Measurements from ENCODE around the gene DLEC1. TPM values are rescaled to one million over a fixed set of nuclear protein-coding genes. Genes with fewer than 3 reads are reported as not detected.
"Not testable (repeated sequence)": the region's sequence is repeated elsewhere in the genome, so short reads cannot be mapped to it uniquely, and the experiment has no call there.

The DLEC1 gene
- total and polyA plus RNA-seq, 2 donors (not counting 1 experiment from before 2014, with no cell fraction given): 0.52 to 2.1 TPM

DNA sequence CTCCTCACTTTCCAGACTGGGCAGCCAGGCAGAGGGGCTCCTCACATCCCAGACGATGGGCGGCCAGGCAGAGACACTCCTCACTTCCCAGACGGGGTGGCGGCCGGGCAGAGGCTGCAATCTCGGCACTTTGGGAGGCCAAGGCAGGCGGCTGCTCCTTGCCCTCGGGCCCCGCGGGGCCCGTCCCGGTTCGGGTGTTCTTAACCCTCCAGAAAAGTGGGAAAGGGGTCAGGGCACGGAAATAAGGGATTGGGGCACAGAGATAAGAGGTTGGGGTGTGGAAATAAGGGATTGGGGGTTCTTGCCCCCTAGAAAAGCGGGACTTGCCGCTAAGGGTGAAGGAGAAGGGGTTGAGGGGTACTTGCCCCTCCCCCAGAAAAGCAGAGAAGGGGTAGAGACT, 43.3 kb downstream of the DLEC1 start:
- POLR2A ChIA-PET; intact Hi-C loops (cut with micrococcal nuclease): not testable (repeated sequence)

GRCh38 chr3:38083254-38083653, 44.2 kb downstream of the DLEC1 start:
- H3K27ac Mint-ChIP-seq; H3K9ac ChIP-seq (ENCODE audit: low read length); POLR2A ChIA-PET: not testable (repeated sequence)

More for the DNA sequence above, 43.3 kb downstream of the DLEC1 start:
- CTCF ChIA-PET; H3K27ac Mint-ChIP-seq; H3K4me1 ChIP-seq (ENCODE audit: control insufficient read depth in 2 of 2, insufficient read depth in 2 of 2, low read length in 2 of 2); ATAC-seq (ENCODE audit: low read depth); H4K20me1 ChIP-seq (ENCODE audit: control insufficient read depth, insufficient read depth, low read length, poor library complexity, severe bottlenecking); H3K4me3 Mint-ChIP-seq; H3K27ac ChIP-seq (ENCODE audit: low read length in 2 of 2); H3K4me2 ChIP-seq (replicated peaks; ENCODE audit: low read depth, low read length, poor library complexity, severe bottlenecking); H2AFZ ChIP-seq (ENCODE audit: insufficient read depth, low read depth, low read length, poor library complexity, severe bottlenecking); H3K4me1 Mint-ChIP-seq; H3K36me3 ChIP-seq (replicated peaks in 1 of 2; ENCODE audit: control extremely low read depth in 1 of 2, control insufficient read depth in 1 of 2, extremely low read depth in 1 of 2, insufficient read depth in 2 of 2, low read length in 1 of 2); H3K9ac ChIP-seq (ENCODE audit: low read length); H3K27me3 ChIP-seq (replicated peaks in 1 of 4; ENCODE audit: control extremely low read depth in 1 of 4, control insufficient read depth in 3 of 4, insufficient read depth in 4 of 4, low read length in 3 of 4); H3K27me3 Mint-ChIP-seq; H3K79me2 ChIP-seq (ENCODE audit: control insufficient read depth, insufficient read depth, low read length); H3K4me3 ChIP-seq (ENCODE audit: control extremely low read depth in 1 of 5, extremely low read depth in 1 of 5, insufficient read depth in 1 of 5, low read depth in 2 of 5, low read length in 4 of 5); H3K9me3 Mint-ChIP-seq (ENCODE audit: insufficient read depth); DNase-seq: not testable (repeated sequence)
- peaks cover 0 to 24% (median 11%) of the 10 kb centered on the region in 3 donors for H3K9me3 ChIP-seq (ENCODE audit: control extremely low read depth in 1 of 3, control insufficient read depth in 2 of 3, insufficient read depth in 1 of 3, low read length in 2 of 3)
- 91% methylated on average over 7 of the region's 16 CpGs for whole genome bisulfite sequencing (ENCODE audit: insufficient coverage)

More at GRCh38 chr3:38083254-38083653, 44.2 kb downstream of the DLEC1 start:
- DNase-seq; H3K27ac ChIP-seq (ENCODE audit: low read length in 2 of 2); intact Hi-C loops (cut with micrococcal nuclease); H3K27me3 Mint-ChIP-seq; H3K27me3 ChIP-seq (replicated peaks in 1 of 4; ENCODE audit: control extremely low read depth in 1 of 4, control insufficient read depth in 3 of 4, insufficient read depth in 4 of 4, low read length in 3 of 4); H3K4me2 ChIP-seq (replicated peaks; ENCODE audit: low read depth, low read length, poor library complexity, severe bottlenecking); H3K4me3 Mint-ChIP-seq; H3K4me3 ChIP-seq (ENCODE audit: control extremely low read depth in 1 of 5, extremely low read depth in 1 of 5, insufficient read depth in 1 of 5, low read depth in 2 of 5, low read length in 4 of 5); H3K4me1 Mint-ChIP-seq; CTCF ChIA-PET; H3K9me3 Mint-ChIP-seq (ENCODE audit: insufficient read depth); ATAC-seq (ENCODE audit: low read depth); H2AFZ ChIP-seq (ENCODE audit: insufficient read depth, low read depth, low read length, poor library complexity, severe bottlenecking); H3K4me1 ChIP-seq (ENCODE audit: control insufficient read depth in 2 of 2, insufficient read depth in 2 of 2, low read length in 2 of 2); H3K36me3 ChIP-seq (replicated peaks in 1 of 2; ENCODE audit: control extremely low read depth in 1 of 2, control insufficient read depth in 1 of 2, extremely low read depth in 1 of 2, insufficient read depth in 2 of 2, low read length in 1 of 2); H4K20me1 ChIP-seq (ENCODE audit: control insufficient read depth, insufficient read depth, low read length, poor library complexity, severe bottlenecking); H3K79me2 ChIP-seq (ENCODE audit: control insufficient read depth, insufficient read depth, low read length): not testable (repeated sequence)
- peaks cover 0 to 24% (median 11%) of the 10 kb centered on the region in 3 donors for H3K9me3 ChIP-seq (ENCODE audit: control extremely low read depth in 1 of 3, control insufficient read depth in 2 of 3, insufficient read depth in 1 of 3, low read length in 2 of 3)
- WGBS (ENCODE audit: insufficient coverage): no CpG with 5 or more reads among the region's 1 CpG

Measured in B cell (primary cell).